Measurements from ENCODE around the gene ELF2.
A peak's percentile ranks its signal among the peaks of the same experiment; 100 is the strongest.
"Not testable (repeated sequence)": the region's sequence is repeated elsewhere in the genome, so short reads cannot be mapped to it uniquely, and the experiment has no call there.

ELF2 gene

DNA sequence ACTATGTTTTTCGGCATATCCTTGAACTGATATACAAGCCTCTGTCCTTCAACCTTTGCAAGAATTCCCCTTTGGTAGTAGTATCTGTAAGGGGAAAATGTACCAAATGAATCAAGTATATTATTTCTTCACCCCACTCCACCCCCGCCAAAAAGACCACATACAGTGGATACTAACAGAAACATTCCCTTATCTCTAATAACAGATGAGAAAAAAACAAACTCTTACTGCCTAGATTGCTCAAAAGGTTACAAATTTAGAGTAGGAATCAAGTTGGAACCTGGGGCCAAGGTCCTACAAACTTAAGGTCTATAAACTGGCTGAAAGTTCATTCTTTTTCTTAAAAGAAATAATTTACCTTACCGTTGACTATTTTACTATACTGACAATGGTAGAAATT lies 116.4 kb downstream of the ELF2 start:
- no peak for DNase-seq

- not testable (repeated sequence) for DNase-seq
Observed at GRCh38 chr4:139059026-139059425, 118.0 kb downstream of the ELF2 start.

DNA sequence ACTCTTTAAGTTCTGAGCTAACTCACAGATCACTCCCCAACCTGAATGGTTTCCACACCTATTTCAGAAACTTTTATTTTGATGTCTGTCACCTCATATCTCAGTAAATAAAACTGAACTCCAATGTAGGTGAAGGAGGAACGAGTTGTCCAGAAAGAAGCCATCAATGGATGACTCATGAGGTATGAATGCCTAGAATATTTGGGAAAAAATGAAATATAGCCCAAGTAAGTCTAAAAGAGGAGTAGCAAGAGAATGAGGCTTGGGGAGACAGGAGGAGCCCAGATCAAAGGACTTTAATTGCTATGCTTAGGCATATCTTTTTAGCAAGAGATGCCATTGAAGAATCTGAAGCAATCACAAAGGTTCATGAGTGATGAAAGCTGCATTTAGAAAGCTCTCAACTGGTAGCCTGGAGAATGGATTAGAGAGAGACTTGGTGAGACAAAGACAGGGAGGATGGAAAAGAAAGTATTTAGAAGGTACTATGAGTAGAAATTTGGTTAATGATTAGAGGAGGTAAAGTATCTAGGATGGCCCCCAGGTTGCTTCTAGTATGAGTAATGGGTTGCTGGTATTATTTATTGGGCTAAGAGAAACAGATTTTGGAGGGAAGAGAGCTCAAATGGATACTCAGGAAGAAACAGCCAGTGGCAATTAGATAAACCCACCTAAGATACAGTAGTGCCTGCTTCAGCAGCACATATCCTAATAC lies 122.1 kb downstream of the ELF2 start:
- DNase-seq = no peak

GRCh38 chr4:139053909-139054308 lies 123.1 kb downstream of the ELF2 start:
- no peak for DNase-seq

- no peak for DNase-seq
Observed at GRCh38 chr4:139050446-139050845, 126.6 kb downstream of the ELF2 start.

DNA sequence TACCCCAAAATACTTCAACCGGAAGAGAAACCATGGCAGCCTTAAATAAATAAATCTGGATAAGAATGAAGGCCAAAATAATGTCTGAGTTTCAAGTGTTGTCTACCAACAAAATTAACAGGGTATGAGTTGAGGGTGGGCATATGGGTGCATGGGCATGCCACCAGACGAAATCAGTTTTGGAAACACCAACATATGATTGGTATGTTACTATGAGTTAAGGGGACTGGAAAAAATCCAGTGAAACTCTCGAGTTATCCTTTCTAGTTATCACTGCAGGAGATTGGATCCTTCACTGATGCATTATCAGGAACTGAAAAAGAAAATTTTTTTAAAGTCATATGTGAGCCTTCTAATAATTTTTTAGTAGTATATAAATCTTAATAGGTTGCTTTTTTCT lies 129.0 kb downstream of the ELF2 start:
- DNase-seq = no peak

DNA sequence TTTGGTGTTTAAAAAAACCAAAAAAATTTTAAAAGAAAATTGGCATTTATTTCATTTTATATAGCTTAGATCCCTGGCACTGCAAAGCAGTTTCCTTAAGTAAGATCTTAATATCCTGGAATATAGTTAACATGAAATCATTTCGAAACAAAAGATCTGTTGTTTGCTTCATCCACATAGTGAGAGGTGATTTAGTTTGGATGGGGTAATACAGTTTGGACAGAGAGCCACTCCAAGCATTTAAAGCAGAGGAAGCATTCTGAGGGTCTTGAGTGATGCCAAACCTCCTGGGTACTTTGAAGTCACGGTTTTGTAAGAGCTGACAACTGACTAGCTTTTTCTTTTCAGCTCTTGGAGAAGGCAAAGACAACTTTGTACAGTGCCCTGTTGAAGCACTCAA lies 132.7 kb downstream of the ELF2 start:
- no peak for DNase-seq

DNA sequence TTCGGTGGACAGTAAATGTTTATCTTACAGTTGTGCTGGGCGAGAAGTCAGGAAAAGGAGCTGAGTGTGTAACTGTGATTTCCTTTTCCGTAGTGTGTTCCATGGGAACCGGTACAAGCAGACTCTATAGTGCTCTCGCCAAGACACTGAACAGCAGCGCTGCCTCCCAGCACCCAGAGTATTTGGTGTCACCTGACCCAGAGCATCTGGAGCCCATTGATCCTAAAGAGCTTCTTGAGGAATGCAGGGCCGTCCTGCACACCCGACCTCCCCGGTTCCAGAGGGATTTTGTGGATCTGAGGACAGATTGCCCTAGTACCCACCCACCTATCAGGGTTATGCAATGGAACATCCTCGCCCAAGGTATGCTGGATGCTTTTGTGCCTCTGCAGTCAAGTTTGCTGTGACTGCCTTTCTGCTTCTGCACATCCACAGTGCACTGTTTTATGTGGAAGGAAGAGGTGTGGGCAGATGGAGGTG lies 134.0 kb downstream of the ELF2 start:
- no peak for DNase-seq

DNA sequence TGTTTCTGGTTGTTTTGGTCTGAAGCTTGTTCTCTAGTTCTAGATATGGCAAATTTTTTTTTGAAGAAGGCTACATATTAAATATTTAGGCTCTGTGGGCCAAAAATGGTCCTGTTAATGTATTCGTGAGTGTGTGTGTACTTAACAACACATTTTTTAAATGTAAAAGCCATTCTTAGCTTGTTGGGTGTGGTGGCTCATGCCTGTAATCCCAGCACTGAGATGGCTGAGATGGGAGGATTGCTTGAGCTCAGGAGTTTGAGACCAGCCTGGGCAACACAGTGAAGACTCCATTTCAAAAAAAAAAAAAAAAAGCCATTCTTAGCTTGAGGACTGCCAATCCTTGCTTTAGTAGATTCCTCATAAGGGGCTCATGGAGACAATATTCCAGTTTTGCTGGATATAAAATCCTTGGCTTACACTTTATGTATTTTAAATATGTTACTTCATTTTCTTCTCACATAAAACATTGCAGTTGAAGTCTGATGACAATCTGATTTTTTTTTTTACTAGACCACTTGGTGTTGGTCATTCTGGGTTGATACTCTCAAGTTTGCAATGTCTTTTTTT lies 138.1 kb downstream of the ELF2 start:
- no peak for DNase-seq

DNA sequence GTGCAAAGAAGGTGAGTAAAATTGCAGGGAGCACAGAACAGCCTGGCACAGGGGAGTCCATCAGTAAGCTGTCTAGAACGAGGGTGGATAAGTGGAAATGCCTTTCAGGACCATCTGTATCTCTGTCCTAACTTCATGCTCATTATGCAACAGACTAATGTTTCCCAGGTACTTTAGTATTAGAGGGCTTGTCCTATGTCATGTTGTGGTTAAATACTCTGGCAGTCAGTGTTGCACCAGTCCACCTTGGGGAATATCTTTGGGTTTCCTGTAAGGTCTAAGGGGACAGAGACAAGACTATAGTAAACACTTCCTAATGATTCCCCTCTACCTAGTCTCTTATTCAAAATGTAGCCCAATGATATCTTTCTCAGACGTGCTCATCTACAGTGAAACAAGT lies 140.1 kb downstream of the ELF2 start:
- no peak for DNase-seq

DNA sequence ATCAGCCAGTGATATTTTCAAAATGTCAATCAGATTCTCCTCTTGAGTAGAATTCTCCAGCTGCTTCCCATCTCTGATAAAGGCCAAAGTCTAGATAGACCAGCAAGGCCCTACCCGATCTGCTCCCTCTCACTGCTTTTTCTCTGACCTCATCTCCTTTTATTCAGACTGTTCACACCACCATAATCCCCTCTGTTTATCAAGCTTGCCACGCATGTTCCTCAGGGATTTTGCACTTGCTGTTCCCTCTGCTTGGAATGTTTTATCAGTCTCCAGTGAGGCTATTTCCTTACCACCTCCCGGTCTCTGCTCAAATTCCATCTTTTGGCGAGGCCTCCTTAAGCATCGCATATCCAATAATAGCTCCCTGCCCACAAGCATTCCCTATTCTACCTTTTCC lies 141.4 kb downstream of the ELF2 start:
- DNase-seq = no peak

- peak; percentile 73 to 83 for DNase-seq
Observed at GRCh38 chr4:139030614-139031235, 146.3 kb downstream of the ELF2 start.

GRCh38 chr4:139029866-139030363 lies 147.1 kb downstream of the ELF2 start:
- not testable (repeated sequence) for DNase-seq

DNA sequence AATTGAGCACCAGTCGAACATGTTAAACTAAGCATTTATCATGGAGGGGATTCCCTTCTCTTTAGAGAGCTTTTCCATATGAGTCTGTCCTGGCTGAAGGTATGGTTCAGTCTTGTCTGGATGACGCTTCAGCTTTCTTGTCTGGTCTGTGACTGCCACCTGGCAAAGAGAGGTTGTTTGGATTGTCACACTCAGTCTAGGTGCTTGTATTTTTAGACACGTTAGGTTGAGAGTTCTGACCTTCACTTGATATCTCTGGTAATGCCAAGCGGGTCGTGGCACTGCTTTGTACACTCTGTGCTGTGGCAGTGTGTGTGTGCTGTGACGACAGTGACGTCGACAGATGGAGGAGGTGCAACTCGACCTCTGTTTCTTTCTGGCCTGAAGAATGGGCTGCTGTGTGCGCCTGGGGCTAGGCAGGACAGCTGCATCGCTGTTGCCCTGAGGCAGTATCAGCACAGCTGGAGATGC lies 148.8 kb downstream of the ELF2 start:
- DNase-seq = no peak

- DNase-seq = no peak
Observed at GRCh38 chr4:139027776-139028175, 149.2 kb downstream of the ELF2 start.

DNA sequence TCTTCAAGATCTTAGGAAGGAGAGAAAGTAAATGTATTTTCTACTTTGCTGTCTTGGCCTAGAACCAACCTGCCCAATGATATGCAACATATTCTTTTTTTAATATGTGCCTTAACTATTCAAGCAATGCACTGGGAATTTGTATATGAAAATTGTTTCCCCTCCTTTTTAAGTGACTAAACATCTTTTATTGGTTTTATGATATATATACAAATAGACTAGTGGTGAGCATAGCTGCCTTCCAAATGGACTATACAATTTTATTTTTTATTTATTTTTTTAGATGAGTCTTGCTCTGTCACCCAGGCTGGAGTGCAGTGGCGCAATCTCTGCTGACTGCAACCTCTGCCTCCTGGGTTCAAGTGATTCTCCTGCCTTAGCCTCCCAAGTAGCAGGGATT lies 151.2 kb downstream of the ELF2 start:
- no peak for DNase-seq

GRCh38 chr4:139024686-139025085 lies 152.3 kb downstream of the ELF2 start:
- no peak for DNase-seq

DNA sequence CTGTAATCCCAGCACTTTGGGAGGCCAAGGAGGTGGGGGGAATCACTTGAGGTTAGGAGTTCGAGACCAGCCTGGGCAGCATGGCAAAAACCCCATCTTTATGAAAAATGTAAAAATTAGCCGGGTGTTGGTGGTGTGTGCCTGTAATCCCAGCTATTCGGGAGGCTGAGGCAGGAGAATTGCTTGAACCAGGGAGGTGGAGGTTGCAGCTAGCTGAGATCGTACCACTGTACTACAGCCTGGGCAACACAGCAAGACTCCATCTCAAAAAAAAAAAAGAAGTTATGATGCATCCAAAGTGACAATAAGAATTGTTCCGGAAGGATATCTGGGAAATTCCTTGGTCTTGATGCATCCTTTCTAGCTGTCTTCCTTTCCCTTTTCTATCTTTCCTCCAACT lies 154.2 kb downstream of the ELF2 start:
- DNase-seq = no peak

DNA sequence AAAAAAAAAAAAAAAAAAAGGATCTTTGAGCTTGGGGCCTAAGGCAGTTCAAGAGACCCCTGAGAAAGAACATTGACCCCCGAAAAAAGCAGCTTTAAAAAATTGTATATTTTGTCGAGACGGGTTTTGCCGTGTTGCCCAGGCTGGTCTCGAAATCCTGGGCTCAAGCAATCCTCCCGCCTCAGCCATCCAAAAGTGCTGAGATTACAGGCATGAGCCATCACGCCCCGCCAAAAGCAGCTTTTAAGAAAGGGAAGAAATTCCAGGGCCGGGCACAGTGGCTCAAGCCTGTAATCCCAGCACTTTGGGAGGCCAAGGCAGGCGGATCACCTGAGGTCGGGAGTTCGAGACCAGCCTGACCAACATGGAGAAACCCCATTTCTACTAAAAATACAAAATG lies 155.9 kb downstream of the ELF2 start:
- not testable (repeated sequence) for DNase-seq

DNA sequence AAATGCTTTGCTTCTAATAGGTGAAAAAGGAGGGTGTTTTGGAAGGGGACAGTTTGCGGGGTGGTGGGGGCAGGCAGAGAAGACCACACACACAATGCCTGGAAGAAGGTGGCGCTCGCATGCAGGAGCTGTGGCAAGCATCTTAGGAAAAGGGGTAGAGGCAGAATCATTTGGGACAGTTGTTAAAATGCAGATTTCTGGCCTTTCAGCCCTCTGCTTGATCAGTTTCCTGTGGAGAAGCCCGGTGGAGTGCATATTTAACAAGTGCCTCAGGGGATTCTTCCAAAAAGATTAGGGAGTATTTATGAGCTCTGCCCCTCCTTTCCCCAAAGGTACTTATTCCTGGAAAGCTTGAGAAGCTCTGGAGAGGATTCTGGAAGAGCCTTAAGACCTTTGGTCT lies 156.6 kb downstream of the ELF2 start:
- DNase-seq = no peak

- no peak for DNase-seq
Observed at GRCh38 chr4:139018971-139019758, 157.9 kb downstream of the ELF2 start.

- no peak for DNase-seq
Observed at GRCh38 chr4:139018501-139018900, 158.5 kb downstream of the ELF2 start.

GRCh38 chr4:139017861-139018260 lies 159.2 kb downstream of the ELF2 start:
- DNase-seq = no peak

All from CD4-positive, alpha-beta T cell treated with Interleukin-1 beta for 1 hour (primary cell).